Middle frontal gyrus (tissue), 1 donor: ENCODE results near the gene NME5.
"Not testable (repeated sequence)": the region's sequence is repeated elsewhere in the genome, so short reads cannot be mapped to it uniquely, and the experiment has no call there.

Source experiments
- DNase-seq: peaks from one replicate; pipeline ENCODE4 v3.0.0-alpha.2; 2015; ENCODE audit warnings: low spot score; ENCODE audit errors: extremely low spot score

The NME5 gene

DNA sequence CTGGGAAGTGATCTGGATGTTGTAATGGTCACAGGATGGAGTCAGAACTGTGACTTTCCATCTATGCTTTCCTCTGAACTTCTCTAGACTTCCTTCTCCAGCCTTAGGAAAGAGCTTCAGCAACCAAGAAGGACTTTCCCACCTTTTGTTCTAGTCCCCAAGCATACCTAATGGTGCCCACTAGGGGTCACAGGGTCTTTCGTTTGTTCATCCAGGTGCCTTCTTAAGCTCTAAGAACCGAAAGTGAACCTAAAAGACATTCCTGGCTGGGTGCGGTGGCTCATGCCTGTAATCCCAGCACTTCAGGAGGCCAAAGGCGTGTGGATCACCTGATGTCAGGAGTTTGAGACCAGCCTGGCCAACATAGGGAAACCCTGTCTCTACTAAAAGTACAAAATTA, 57.2 kb downstream of the NME5 start:
- DNase-seq = no peak

DNA sequence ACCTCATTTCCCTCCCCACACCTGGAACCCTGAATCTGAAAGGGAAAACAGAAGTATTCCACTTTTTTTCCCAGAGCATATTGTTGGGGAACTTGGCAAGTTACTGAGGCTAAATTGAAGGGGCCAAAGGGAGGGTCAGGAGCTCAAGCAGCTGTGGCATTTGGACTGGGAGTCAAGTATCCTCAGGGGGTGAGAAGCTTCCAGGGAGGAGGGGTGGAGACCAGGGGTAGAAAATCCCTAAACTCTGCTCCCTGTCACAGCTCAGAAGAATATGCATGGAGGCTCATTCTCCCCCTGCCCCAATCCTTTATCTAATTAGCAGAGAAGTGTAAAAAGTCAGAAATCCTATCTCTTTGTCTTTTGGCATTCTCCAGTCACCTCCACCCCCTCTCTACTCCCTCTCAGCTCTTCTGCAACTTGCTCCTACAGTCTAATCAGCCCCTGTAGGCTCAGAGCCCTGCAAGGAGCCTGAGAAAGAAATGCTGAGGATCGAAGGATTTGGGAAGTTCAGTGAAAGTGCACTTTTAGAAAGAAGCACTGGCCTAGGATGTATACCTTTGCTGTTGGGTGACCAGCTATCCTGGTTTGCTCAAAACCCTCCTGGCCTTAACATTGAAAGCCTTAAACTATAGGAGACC, 61.1 kb downstream of the NME5 start:
- DNase-seq = no peak

DNA sequence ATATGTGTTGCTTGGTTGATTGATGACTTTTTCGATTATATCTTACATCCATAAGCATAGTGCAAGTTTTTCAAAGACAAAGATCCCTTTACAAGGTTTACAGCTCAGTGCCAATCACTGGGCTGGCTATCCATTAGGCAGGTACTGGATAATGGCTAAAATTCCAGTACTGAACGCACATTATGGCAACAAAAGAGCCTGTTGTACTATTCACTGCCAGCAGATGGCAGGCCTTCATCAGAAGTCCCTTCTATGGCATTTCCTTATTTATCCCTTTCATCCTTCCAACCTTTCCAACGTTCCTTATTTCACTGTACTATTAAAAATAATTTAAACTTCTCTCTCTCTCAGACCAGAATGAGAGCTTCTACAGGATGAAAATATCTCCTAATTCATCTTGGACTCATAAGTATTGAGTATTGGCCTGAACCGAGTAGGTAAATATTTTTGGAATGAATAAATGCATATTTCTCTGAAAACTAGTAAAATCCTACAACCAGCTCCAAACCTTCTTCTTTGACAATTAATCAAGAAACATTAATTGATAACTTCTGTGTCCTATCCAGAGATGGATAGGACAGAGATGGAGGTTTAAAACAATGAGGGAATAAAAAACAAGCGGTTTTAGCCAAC, 62.0 kb downstream of the NME5 start:
- DNase-seq = peak; percentile 61

DNA sequence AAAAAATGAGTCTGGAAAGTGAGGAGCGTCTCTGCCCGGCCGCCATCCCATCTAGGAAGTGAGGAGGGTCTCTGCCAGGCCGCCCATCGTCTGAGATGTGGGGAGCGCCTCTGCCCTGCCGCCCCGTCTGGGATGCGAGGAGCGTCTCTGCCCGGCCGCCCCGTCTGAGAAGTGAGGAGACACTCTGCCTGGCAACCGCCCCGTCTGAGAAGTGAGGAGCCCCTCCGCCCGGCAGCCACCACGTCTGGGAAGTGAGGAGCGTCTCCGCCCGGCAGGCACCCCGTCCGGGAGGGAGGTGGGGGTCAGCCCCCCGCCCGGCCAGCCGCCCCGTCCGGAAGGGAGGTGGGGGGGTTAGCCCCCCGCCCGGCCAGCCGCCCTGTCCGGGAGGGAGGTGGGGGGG, 69.2 kb downstream of the NME5 start:
- DNase-seq = not testable (repeated sequence)

DNA sequence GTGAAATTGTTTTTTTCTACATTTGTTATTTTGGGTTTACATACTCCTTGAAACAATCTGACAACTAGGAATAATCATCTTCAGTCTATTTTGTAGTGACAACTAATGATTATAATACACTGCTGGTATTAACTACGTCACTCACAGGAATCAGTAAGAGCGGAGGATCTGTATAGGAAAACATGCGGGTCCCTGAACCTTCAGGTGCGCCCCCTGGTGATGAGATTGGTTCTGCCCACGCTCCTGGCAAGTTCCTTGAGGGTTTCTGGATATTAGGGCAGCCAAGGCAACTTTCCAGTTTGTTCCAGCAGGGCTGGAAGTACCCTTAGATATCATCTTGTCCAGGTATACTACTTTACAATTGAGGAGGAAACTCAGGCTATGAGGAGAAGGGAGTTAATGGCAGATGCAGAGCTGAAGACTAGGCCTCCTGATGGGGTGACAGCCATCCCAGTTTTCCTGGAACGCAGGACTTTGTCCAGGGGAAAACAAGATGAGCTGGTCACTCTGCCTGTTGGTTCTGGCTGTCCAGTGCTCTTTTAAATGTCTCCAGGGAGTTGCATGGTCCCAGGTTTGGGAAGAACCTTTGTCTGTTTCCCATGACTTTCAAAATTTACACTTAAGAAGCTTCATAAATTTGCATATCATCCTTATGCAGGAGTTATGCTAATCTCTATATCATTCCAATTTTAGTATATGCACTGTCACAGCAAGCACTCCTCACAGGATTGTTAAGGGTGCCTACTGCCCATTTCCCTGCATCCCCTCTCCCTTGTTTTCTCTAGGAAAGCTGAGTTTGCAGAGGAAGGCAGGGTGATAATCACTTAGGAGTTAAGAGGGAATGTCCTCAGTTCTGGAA, 70.3 kb downstream of the NME5 start:
- DNase-seq = no peak

DNA sequence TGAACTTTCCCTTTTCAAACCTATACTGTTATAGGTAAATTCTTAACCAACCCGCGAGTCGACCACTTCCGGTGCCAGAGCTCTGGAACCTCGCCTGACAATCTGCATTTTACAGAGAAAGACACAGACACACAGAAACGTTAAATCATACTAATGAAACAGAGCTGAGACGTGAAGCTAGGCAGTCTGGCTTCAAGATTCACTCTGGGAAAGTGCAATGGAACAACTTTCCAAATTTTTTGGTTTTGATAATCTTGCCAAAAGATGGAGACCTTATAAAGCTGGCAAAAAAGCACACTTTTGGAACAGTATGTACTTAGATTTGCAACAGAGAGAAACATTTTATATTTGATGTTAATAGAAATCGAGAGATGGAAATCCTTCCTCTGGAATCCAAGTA, 71.3 kb downstream of the NME5 start:
- DNase-seq = no peak
